HEK293 (cell line): ENCODE measurements around the gene PACRG.

Experiments
- CTCF ChIA-PET: fragments of 350-600 bp; formaldehyde crosslinking; extraction: SDS; loops from one replicate; lab custom pipeline; 2021; ENCODE audit warnings: antibody characterized with exemption; lab: Yijun Ruan, JAX
- POLR2A ChIA-PET: fragments of 300-600 bp; formaldehyde crosslinking; extraction: SDS; loops from one replicate; lab custom pipeline; 2020; ENCODE audit warnings: antibody characterized with exemption, inconsistent platforms; lab: Yijun Ruan, JAX
- H3K27ac ChIP-seq: fragments of 200-500 bp; sonication (Bioruptor generic); 2 replicates; pipeline ENCODE4 v1.5.1; 2014; ENCODE audit warnings: low read depth, low read length, control low read depth, inconsistent platforms; ENCODE audit errors: extremely low read depth
- H3K36me3 ChIP-seq, 2 experiments: fragments of 200-500 bp in 1 of 2; sonication (Bioruptor generic) in 1 of 2; 1 replicate in 1 of 2; 2 replicates in 1 of 2; pipeline ENCODE4 v1.5.1; 2014 to 2017; ENCODE audit warnings: inconsistent platforms in 2 of 2, low read length in 2 of 2; ENCODE audit not compliant: control insufficient read depth in 2 of 2, insufficient read depth in 1 of 2
- H3K4me1 ChIP-seq: fragments of 200-500 bp; sonication (Bioruptor generic); 2 replicates; pipeline ENCODE4 v1.5.1; 2014; ENCODE audit warnings: mild to moderate bottlenecking, low read length, inconsistent platforms; ENCODE audit not compliant: control insufficient read depth, insufficient read depth
- H3K4me3 ChIP-seq: 2 replicates; pipeline ENCODE4 v1.5.1; 2011; ENCODE audit warnings: low read depth, mild to moderate bottlenecking, control low read depth, low read length, moderate library complexity
- H3K9me3 ChIP-seq: fragments of 200-500 bp; sonication (Bioruptor generic); 2 replicates; pipeline ENCODE4 v1.5.1; 2014; ENCODE audit warnings: low read depth, low read length, inconsistent platforms; ENCODE audit not compliant: control insufficient read depth, insufficient read depth
- BCL6B ChIP-seq: fragments of 450-650 bp; formaldehyde crosslinking; IDR thresholded peaks from 2 replicates; pipeline ENCODE4 v1.5.1; 2017; ENCODE audit warnings: missing biosample characterization, missing genetic modification characterization
- KLF16 ChIP-seq: fragments of 450-650 bp; formaldehyde crosslinking; IDR thresholded peaks from 2 replicates; pipeline ENCODE4 v1.5.1; 2017; ENCODE audit warnings: missing biosample characterization, missing genetic modification characterization
- PATZ1 ChIP-seq: fragments of 450-650 bp; formaldehyde crosslinking; IDR thresholded peaks from 2 replicates; pipeline ENCODE4 v1.5.1; 2016; ENCODE audit warnings: missing biosample characterization, missing genetic modification characterization
- PBX3 ChIP-seq: sonication (generic); formaldehyde crosslinking; IDR thresholded peaks from 2 replicates; pipeline ENCODE4 v1.8.1; 2022; ENCODE audit warnings: mild to moderate bottlenecking, moderate library complexity, missing genetic modification reagents
- SP3 ChIP-seq: fragments of 450-650 bp; formaldehyde crosslinking; IDR thresholded peaks from 2 replicates; pipeline ENCODE4 v1.5.1; 2016; ENCODE audit warnings: missing biosample characterization, missing genetic modification characterization
- ZNF121 ChIP-seq: fragments of 450-650 bp; formaldehyde crosslinking; IDR thresholded peaks from 2 replicates; pipeline ENCODE4 v1.5.1; 2016; ENCODE audit warnings: missing biosample characterization, missing genetic modification characterization
- ZNF140 ChIP-seq: fragments of 450-650 bp; formaldehyde crosslinking; IDR thresholded peaks from 2 replicates; pipeline ENCODE4 v1.5.1; 2016; ENCODE audit warnings: missing biosample characterization, missing genetic modification characterization
- ZNF792 ChIP-seq: fragments of 450-650 bp; formaldehyde crosslinking; IDR thresholded peaks from 2 replicates; pipeline ENCODE4 v1.5.1; 2016; ENCODE audit warnings: missing biosample characterization, missing genetic modification characterization
- ZSCAN23 ChIP-seq: fragments of 450-650 bp; formaldehyde crosslinking; IDR thresholded peaks from 2 replicates; pipeline ENCODE4 v1.5.1; 2016; ENCODE audit warnings: missing biosample characterization, missing genetic modification characterization
- TF ChIP-seq, protein P1 (sequence below): fragments of 450-650 bp; formaldehyde crosslinking; IDR thresholded peaks from 2 replicates; pipeline ENCODE4 v1.5.1; 2016; ENCODE audit warnings: missing biosample characterization, missing genetic modification characterization, low read depth
- TF ChIP-seq, protein P2 (sequence below): fragments of 450-650 bp; formaldehyde crosslinking; IDR thresholded peaks from 2 replicates; pipeline ENCODE4 v1.5.1; 2016; ENCODE audit warnings: missing biosample characterization, missing genetic modification characterization
- TF ChIP-seq, protein P3 (sequence below): fragments of 450-650 bp; IDR thresholded peaks from 2 replicates; pipeline ENCODE4 v1.5.1; 2018; ENCODE audit warnings: missing biosample characterization, missing genetic modification characterization
- TF ChIP-seq, protein P4 (sequence below): fragments of 450-650 bp; formaldehyde crosslinking; IDR thresholded peaks from 2 replicates; pipeline ENCODE4 v1.5.1; 2017; ENCODE audit warnings: missing biosample characterization, missing genetic modification characterization

PACRG gene

GRCh38 chr6:163120223-163120622, 392.4 kb downstream of the PACRG start:
- no peak overlapping the region for H3K27ac ChIP-seq
- H3K9me3 ChIP-seq: no peaks in the 10 kb centered on the region
- no peaks in the 10 kb centered on the region for H3K4me1 ChIP-seq
- H3K36me3 ChIP-seq: no peaks in the 10 kb centered on the region
- H3K4me3 ChIP-seq: no peak overlapping the region
- ChIA-PET POLR2A (no interaction called here), CTCF (interaction anchor here (0.6 to 1.0 kb wide), 3 partner anchors 11 to 1019 kb away, joined by 3 to 6 read pairs (median 4); no protein-coding TSS in a partner anchor)
- TF ChIP-seq PBX3 (CRISPR knock-in tag) (no peak), ZNF121 (tag by site-specific recombination) (no peak), KLF16 (tag by site-specific recombination) (no peak)
- TF ChIP-seq, protein P1, sequence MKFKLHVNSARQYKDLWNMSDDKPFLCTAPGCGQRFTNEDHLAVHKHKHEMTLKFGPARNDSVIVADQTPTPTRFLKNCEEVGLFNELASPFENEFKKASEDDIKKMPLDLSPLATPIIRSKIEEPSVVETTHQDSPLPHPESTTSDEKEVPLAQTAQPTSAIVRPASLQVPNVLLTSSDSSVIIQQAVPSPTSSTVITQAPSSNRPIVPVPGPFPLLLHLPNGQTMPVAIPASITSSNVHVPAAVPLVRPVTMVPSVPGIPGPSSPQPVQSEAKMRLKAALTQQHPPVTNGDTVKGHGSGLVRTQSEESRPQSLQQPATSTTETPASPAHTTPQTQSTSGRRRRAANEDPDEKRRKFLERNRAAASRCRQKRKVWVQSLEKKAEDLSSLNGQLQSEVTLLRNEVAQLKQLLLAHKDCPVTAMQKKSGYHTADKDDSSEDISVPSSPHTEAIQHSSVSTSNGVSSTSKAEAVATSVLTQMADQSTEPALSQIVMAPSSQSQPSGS (tag by site-specific recombination): no peak
- TF ChIP-seq, protein P2, sequence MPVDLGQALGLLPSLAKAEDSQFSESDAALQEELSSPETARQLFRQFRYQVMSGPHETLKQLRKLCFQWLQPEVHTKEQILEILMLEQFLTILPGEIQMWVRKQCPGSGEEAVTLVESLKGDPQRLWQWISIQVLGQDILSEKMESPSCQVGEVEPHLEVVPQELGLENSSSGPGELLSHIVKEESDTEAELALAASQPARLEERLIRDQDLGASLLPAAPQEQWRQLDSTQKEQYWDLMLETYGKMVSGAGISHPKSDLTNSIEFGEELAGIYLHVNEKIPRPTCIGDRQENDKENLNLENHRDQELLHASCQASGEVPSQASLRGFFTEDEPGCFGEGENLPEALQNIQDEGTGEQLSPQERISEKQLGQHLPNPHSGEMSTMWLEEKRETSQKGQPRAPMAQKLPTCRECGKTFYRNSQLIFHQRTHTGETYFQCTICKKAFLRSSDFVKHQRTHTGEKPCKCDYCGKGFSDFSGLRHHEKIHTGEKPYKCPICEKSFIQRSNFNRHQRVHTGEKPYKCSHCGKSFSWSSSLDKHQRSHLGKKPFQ (tag by site-specific recombination): no peak
- TF ChIP-seq, protein P3, sequence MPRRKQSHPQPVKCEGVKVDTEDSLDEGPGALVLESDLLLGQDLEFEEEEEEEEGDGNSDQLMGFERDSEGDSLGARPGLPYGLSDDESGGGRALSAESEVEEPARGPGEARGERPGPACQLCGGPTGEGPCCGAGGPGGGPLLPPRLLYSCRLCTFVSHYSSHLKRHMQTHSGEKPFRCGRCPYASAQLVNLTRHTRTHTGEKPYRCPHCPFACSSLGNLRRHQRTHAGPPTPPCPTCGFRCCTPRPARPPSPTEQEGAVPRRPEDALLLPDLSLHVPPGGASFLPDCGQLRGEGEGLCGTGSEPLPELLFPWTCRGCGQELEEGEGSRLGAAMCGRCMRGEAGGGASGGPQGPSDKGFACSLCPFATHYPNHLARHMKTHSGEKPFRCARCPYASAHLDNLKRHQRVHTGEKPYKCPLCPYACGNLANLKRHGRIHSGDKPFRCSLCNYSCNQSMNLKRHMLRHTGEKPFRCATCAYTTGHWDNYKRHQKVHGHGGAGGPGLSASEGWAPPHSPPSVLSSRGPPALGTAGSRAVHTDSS: no peak
- TF ChIP-seq, all 188 proteins: peak for 0

DNA sequence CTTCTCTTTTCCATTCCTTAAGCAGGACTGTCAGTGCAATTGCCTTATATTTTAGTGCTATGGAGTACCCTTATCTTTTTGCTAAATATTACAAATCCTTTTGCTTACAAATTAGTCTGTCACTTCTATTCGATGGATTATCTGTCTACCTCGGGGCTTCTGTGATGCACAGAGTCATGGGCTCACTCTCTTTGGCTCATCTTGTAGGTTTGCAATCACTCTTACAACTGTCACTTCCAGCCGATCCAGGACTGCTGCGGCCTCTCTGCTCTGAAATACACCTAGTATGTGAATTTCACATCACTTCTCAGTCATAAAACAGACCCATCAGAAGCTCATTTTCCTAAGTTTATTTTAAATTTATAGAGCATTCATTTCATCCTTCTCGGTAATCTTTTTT, 393.5 kb downstream of the PACRG start:
- CTCF ChIA-PET: interaction anchor here (0.7 kb wide), 1 partner anchor 746 kb away, joined by 5 read pairs; no protein-coding TSS in a partner anchor
- Histone ChIP-seq H3K27ac (no peak overlapping the region), H3K9me3 (no peaks in the 10 kb centered on the region), H3K36me3 (no peaks in the 10 kb centered on the region), H3K4me3 (no peak overlapping the region), H3K4me1 (no peaks in the 10 kb centered on the region)
- POLR2A ChIA-PET: interaction anchor here (0.6 kb wide), 1 partner anchor 68 kb away, joined by 3 read pairs; no protein-coding TSS in a partner anchor
- TF ChIP-seq, protein P4, sequence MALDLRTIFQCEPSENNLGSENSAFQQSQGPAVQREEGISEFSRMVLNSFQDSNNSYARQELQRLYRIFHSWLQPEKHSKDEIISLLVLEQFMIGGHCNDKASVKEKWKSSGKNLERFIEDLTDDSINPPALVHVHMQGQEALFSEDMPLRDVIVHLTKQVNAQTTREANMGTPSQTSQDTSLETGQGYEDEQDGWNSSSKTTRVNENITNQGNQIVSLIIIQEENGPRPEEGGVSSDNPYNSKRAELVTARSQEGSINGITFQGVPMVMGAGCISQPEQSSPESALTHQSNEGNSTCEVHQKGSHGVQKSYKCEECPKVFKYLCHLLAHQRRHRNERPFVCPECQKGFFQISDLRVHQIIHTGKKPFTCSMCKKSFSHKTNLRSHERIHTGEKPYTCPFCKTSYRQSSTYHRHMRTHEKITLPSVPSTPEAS (tag by site-specific recombination): no peak
- TF ChIP-seq ZSCAN23 (tag by site-specific recombination) (no peak), ZNF792 (tag by site-specific recombination) (no peak), ZNF121 (tag by site-specific recombination) (no peak), PATZ1 (tag by site-specific recombination) (no peak), SP3 (no peak), BCL6B (tag by site-specific recombination) (no peak), ZNF140 (tag by site-specific recombination) (no peak)
